GM12878 (cell line): Measurements from ENCODE around the gene ANKRD62. TPM values are rescaled to one million over a fixed set of nuclear protein-coding genes. Genes with fewer than 3 reads are reported as not detected.

Source experiments
- ATAC-seq: fragments of 200-7000 bp; cut with Tn5 transposase; 3 replicates; pipeline ENCODE4 v1.9.1; 2020; ENCODE audit warnings: mild to moderate bottlenecking, moderate library complexity
- BruUV-seq: library from RNA; stranded (reverse); fragments of 400-500 nt; replicated peaks from 2 replicates; lab custom pipeline; 2021; lab: Mats Ljungman, UMichigan
- CTCF ChIA-PET: fragments of 300-600 bp; sonication (Branson Sonifier 250); formaldehyde crosslinking; extraction: SDS; loops from one replicate; lab custom pipeline; 2021; ENCODE audit warnings: inconsistent platforms; lab: Yijun Ruan, JAX
- POLR2A ChIA-PET: fragments of 350-600 bp; formaldehyde crosslinking; extraction: SDS; loops from one replicate; lab custom pipeline; 2021; ENCODE audit warnings: inconsistent platforms; lab: Charles Lee
- RAD21 ChIA-PET: fragments of 300-600 bp; sonication (Branson Sonifier 250); formaldehyde crosslinking; loops from one replicate; lab custom pipeline; 2023; ENCODE audit warnings: antibody characterized with exemption; ENCODE audit not compliant: unreplicated experiment; lab: Charles Lee
- SMC1A ChIA-PET: fragments of 300-600 bp; sonication (Branson Sonifier 250); formaldehyde crosslinking; loops from one replicate; lab custom pipeline; 2023; ENCODE audit not compliant: unreplicated experiment, uncharacterized antibody; lab: Charles Lee
- DNase-seq: peaks from one replicate; pipeline ENCODE4 v3.0.0-alpha.2; 2011; ENCODE audit warnings: low read depth, low spot score
- FAIRE-seq: peaks from 3 replicates; lab custom pipeline; 2011; peaks lifted over from hg19 to GRCh38; lab: Jason Lieb, UNC
- H2AFZ ChIP-seq: 2 replicates; pipeline ENCODE4 v1.6.0; 2011; ENCODE audit warnings: low read depth, low read length, control low read depth; ENCODE audit not compliant: control insufficient read depth
- H3K27ac ChIP-seq: 2 replicates; pipeline ENCODE4 v1.5.1; 2011; ENCODE audit warnings: control low read depth; ENCODE audit not compliant: control insufficient read depth, insufficient read depth
- H3K27me3 ChIP-seq, 2 experiments: replicated peaks in 1 of 2; 2 replicates each; pipeline versions ENCODE4 v1.6.0 to v1.6.1; 2011; ENCODE audit warnings: low read length in 1 of 2; ENCODE audit not compliant: control insufficient read depth in 2 of 2, insufficient read depth in 2 of 2
- H3K36me3 ChIP-seq, 2 experiments: 2 replicates each; pipeline ENCODE4 v1.5.1; 2011; ENCODE audit warnings: low read length in 1 of 2; ENCODE audit not compliant: control insufficient read depth in 2 of 2, insufficient read depth in 2 of 2
- H3K4me1 ChIP-seq: 2 replicates; pipeline ENCODE4 v1.6.1; 2011; ENCODE audit warnings: mild to moderate bottlenecking, low read length, moderate library complexity, mixed read lengths; ENCODE audit not compliant: control insufficient read depth, insufficient read depth
- H3K4me2 ChIP-seq: 2 replicates; pipeline ENCODE4 v1.6.0; 2011; ENCODE audit warnings: control low read depth; ENCODE audit not compliant: control insufficient read depth, insufficient read depth
- H3K4me3 ChIP-seq: fragments of 200-600 bp; sonication (generic); 2 replicates; pipeline ENCODE4 v1.5.1; 2016
- H3K79me2 ChIP-seq: 2 replicates; pipeline ENCODE4 v1.6.0; 2011; ENCODE audit warnings: low read length; ENCODE audit not compliant: control insufficient read depth, insufficient read depth
- H3K9ac ChIP-seq: 2 replicates; pipeline ENCODE4 v1.8.0; 2011; ENCODE audit warnings: low read length, control low read depth, mixed read lengths; ENCODE audit not compliant: control insufficient read depth, insufficient read depth
- H3K9me3 ChIP-seq: replicated peaks from 3 replicates; pipeline ENCODE4 v1.5.1; 2011; ENCODE audit warnings: mild to moderate bottlenecking, low read length; ENCODE audit not compliant: control insufficient read depth, insufficient read depth
- H4K20me1 ChIP-seq: 2 replicates; pipeline ENCODE4 v1.6.0; 2011; ENCODE audit not compliant: control insufficient read depth, insufficient read depth
- CREM ChIP-seq: IDR thresholded peaks from 2 replicates; pipeline ENCODE4 v1.6.1; 2014; ENCODE audit warnings: antibody characterized with exemption, low read depth
- IRF3 ChIP-seq: fragments of 450-650 bp; IDR thresholded peaks from 2 replicates; pipeline ENCODE4 v1.6.1; 2014; ENCODE audit warnings: mild to moderate bottlenecking
- KLF5 ChIP-seq: fragments of 450-650 bp; IDR thresholded peaks from 2 replicates; pipeline ENCODE4 v1.6.1; 2014; ENCODE audit warnings: mild to moderate bottlenecking; ENCODE audit not compliant: partially characterized antibody
- MAX ChIP-seq: IDR thresholded peaks from 2 replicates; pipeline ENCODE4 v1.6.1; 2012; ENCODE audit warnings: low read depth, low read length, improper control_type of control experiment
- MTA2 ChIP-seq: fragments of 450-650 bp; IDR thresholded peaks from 2 replicates; pipeline ENCODE4 v1.6.1; 2016; ENCODE audit warnings: low read depth, mild to moderate bottlenecking, moderate library complexity
- RAD21 ChIP-seq: IDR thresholded peaks from 2 replicates; pipeline ENCODE4 v1.6.1; 2011; ENCODE audit warnings: mild to moderate bottlenecking, low read depth, low read length, moderate library complexity; ENCODE audit not compliant: insufficient read depth
- SIN3A ChIP-seq: IDR thresholded peaks from 2 replicates; pipeline ENCODE4 v1.6.1; 2012; ENCODE audit warnings: low read depth, low read length, improper control_type of control experiment
- SRF ChIP-seq, 2 experiments: IDR thresholded peaks; 2 replicates each; pipeline ENCODE4 v1.6.1; 2011; ENCODE audit warnings: low read depth in 2 of 2, low read length in 2 of 2, mild to moderate bottlenecking in 1 of 2, moderate library complexity in 1 of 2
- ZNF622 ChIP-seq: fragments of 450-650 bp; IDR thresholded peaks from 2 replicates; pipeline ENCODE4 v1.6.1; 2017; ENCODE audit warnings: mild to moderate bottlenecking, inconsistent platforms
- WGBS: methylation state at CpG from one replicate; pipeline ENCODE4 v1.1.6; 2016; ENCODE audit warnings: low lambda C conversion rate; ENCODE audit not compliant: insufficient replicate concordance, insufficient coverage; ENCODE audit errors: missing lambda C conversion rate; 5-methylcytosine and 5-hydroxymethylcytosine counted together
- in situ Hi-C: fragments of 300-500 bp; cut with MboI; formaldehyde crosslinking; loops from 9 replicates; pipeline ENCODE4 v1.14.3; 2018; ENCODE audit warnings: mixed read lengths
- intact Hi-C: fragments of 100-400 bp; cut with micrococcal nuclease; formaldehyde crosslinking; loops from one replicate; pipeline ENCODE4 v1.14.2; 2022; ENCODE audit not compliant: unreplicated experiment
- polyA plus RNA-seq, 11 experiments: library from polyadenylated mRNA; depleted of rRNA in 4 of 11; unstranded in 6 of 11; stranded (reverse) in 5 of 11; fragments of >200 nt; fragmentation: Nextera tagmentation in 4 of 11; fragmentation: Illumina TruSeq in 1 of 11; extraction: Ambion mirVana in 4 of 11; extraction: Trizol in 1 of 11; gene quantifications; 1 replicate in 1 of 11; 2 replicates in 10 of 11; pipeline versions ENCODE4 v1.2.1 to v1.2.3, GENCODE V29; 2011 to 2016; ENCODE audit warnings: inconsistent platforms in 2 of 11, missing spikeins in 2 of 11, low read depth in 1 of 11
- total RNA-seq, 4 experiments: library from RNA; depleted of rRNA in 3 of 4; stranded (reverse); fragments of >200 nt in 3 of 4; fragmentation: Illumina TruSeq in 1 of 4; extraction: Trizol in 1 of 4; gene quantifications; 2 replicates each; pipeline versions ENCODE4 v1.2.1 to v1.2.3, GENCODE V29; 2013 to 2021
- TF ChIP-seq, protein P1 (sequence below), 3 experiments: IDR thresholded peaks in 2 of 3; conservative IDR thresholded peaks in 1 of 3; 2 replicates each; pipeline ENCODE4 v1.5.1; 2011; ENCODE audit warnings: low read depth in 3 of 3, low read length in 3 of 3, mild to moderate bottlenecking in 3 of 3, control low read depth in 2 of 3, moderate library complexity in 2 of 3, inconsistent platforms in 1 of 3, mixed read lengths in 1 of 3; ENCODE audit not compliant: control insufficient read depth in 2 of 3, insufficient read depth in 1 of 3; ENCODE audit errors: extremely low read depth in 1 of 3
- TF ChIP-seq, protein P2 (sequence below): fragments of 450-650 bp; IDR thresholded peaks from 2 replicates; pipeline ENCODE4 v1.6.1; 2017; ENCODE audit warnings: borderline replicate concordance

Gene ANKRD62
- total and polyA plus RNA-seq, 10 of the 15 experiments (the other 5 are each of a cell fraction or from before 2014, with no cell fraction given), result not detected

DNA sequence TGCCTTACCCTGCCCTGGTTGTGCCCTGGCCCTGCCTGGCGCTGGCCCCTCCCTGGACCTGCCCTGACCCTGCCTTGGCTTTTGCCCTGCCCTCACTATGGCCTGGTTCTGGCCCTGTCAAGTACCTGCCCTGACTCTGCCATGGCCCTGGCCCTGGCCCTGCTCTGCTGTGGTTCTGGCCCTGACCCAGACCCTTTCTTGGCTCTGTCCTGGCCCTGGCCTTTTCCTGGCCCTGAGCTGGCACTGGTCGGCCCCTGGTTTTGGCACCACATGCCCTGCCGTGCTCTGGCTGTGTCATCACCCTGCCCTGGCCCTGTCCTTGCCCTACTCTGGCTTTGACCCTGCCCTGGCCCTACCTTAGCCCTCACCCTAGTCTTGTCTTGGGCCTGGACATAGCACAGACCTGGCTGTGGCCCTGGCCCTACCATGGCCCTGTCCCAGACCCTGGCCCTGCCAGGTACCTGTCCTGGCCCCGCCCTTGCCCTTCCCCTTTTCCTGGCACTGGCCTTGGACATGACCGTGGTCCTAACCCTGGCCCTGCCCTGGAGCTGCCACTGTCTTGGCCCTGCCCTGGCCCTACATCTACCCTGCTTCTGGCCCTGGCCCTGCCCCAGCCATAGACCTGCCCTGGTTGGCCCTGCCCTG lies 4.8 kb upstream of the ANKRD62 start:
- in situ Hi-C loops, result no loop called here
- Histone ChIP-seq H3K4me2 (no peak overlapping the region), H3K79me2 (no peaks in the 10 kb centered on the region), H3K36me3 (no peaks in the 10 kb centered on the region), H3K4me3 (no peak overlapping the region), H3K9me3 (no peaks in the 10 kb centered on the region), H4K20me1 (no peaks in the 10 kb centered on the region), H3K4me1 (no peaks in the 10 kb centered on the region), H3K27me3 (no peaks in the 10 kb centered on the region), H3K27ac (no peak overlapping the region), H2AFZ (no peak overlapping the region), H3K9ac (no peak overlapping the region)
- BruUV-seq, result no TSS peak
- DNase-seq (no peak), FAIRE-seq (no peak), ATAC-seq (no peak)
- TF ChIP-seq SRF (IDR thresholded peaks at IDR 0.05; ENCODE audit: low read depth in 2 of 2, low read length in 2 of 2) (no peak), RAD21 (no peak), MTA2 (no peak), MAX (no peak), IRF3 (no peak), ZNF622 (no peak), CREM (no peak), SIN3A (no peak), KLF5 (no peak)
- TF ChIP-seq, protein P1, sequence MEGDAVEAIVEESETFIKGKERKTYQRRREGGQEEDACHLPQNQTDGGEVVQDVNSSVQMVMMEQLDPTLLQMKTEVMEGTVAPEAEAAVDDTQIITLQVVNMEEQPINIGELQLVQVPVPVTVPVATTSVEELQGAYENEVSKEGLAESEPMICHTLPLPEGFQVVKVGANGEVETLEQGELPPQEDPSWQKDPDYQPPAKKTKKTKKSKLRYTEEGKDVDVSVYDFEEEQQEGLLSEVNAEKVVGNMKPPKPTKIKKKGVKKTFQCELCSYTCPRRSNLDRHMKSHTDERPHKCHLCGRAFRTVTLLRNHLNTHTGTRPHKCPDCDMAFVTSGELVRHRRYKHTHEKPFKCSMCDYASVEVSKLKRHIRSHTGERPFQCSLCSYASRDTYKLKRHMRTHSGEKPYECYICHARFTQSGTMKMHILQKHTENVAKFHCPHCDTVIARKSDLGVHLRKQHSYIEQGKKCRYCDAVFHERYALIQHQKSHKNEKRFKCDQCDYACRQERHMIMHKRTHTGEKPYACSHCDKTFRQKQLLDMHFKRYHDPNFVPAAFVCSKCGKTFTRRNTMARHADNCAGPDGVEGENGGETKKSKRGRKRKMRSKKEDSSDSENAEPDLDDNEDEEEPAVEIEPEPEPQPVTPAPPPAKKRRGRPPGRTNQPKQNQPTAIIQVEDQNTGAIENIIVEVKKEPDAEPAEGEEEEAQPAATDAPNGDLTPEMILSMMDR (IDR thresholded peaks at IDR 0.05 in 2 of 3, conservative IDR thresholded peaks at IDR 0.05 in 1 of 3; ENCODE audit: control insufficient read depth in 2 of 3, extremely low read depth in 1 of 3, insufficient read depth in 1 of 3, low read depth in 3 of 3, low read length in 3 of 3), result no peak
- TF ChIP-seq, protein P2, sequence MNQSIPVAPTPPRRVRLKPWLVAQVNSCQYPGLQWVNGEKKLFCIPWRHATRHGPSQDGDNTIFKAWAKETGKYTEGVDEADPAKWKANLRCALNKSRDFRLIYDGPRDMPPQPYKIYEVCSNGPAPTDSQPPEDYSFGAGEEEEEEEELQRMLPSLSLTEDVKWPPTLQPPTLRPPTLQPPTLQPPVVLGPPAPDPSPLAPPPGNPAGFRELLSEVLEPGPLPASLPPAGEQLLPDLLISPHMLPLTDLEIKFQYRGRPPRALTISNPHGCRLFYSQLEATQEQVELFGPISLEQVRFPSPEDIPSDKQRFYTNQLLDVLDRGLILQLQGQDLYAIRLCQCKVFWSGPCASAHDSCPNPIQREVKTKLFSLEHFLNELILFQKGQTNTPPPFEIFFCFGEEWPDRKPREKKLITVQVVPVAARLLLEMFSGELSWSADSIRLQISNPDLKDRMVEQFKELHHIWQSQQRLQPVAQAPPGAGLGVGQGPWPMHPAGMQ, result no peak
- SMC1A ChIA-PET, result no interaction called here
- CTCF ChIA-PET, result no interaction called here
- intact Hi-C loops, result no loop called here
- POLR2A ChIA-PET, result no interaction called here
- RAD21 ChIA-PET, result no interaction called here
- WGBS, result 3% methylated on average over 5 of the region's 5 CpGs
